ENCODE measurements around the gene CRP.
"Not testable (repeated sequence)": the region's sequence is repeated elsewhere in the genome, so short reads cannot be mapped to it uniquely, and the experiment has no call there.

CRP gene

GRCh38 chr1:159699653-159700052 is 14.7 kb downstream of the CRP start:
- no peak for DNase-seq (ENCODE audit: low read depth)

GRCh38 chr1:159699246-159699645 is 15.1 kb downstream of the CRP start:
- no peak for DNase-seq (ENCODE audit: low read depth)

- no peak for DNase-seq (ENCODE audit: low read depth)
These were observed 26.9 kb downstream of the CRP start for GRCh38 chr1:159687511-159687910.

- DNase-seq (ENCODE audit: low read depth) = no peak
These were observed 27.6 kb downstream of the CRP start for GRCh38 chr1:159686599-159687299.

- no peak for DNase-seq (ENCODE audit: low read depth)
These were observed 35.5 kb downstream of the CRP start for GRCh38 chr1:159678939-159679338.

GRCh38 chr1:159675046-159675445 is 39.3 kb downstream of the CRP start:
- DNase-seq (ENCODE audit: low read depth) = no peak

- DNase-seq (ENCODE audit: low read depth) = not testable (repeated sequence)
These were observed 42.0 kb downstream of the CRP start for GRCh38 chr1:159672390-159672789.

- DNase-seq (ENCODE audit: low read depth) = no peak
These were observed 45.1 kb downstream of the CRP start for GRCh38 chr1:159669338-159669737.

- DNase-seq (ENCODE audit: low read depth) = no peak
These were observed 45.6 kb downstream of the CRP start for GRCh38 chr1:159668739-159669138.

- DNase-seq (ENCODE audit: low read depth) = no peak
These were observed 50.1 kb downstream of the CRP start for GRCh38 chr1:159664247-159664646.

GRCh38 chr1:159663552-159663951 is 50.8 kb downstream of the CRP start:
- DNase-seq (ENCODE audit: low read depth) = no peak
